ENCODE results near the gene GPR176. TPM values are rescaled to one million over a fixed set of nuclear protein-coding genes. Genes with fewer than 3 reads are reported as not detected.

The GPR176 gene
- total and polyA plus RNA-seq, 2 experiments from 2014 or later = 2.7 to 7.0 TPM

DNA sequence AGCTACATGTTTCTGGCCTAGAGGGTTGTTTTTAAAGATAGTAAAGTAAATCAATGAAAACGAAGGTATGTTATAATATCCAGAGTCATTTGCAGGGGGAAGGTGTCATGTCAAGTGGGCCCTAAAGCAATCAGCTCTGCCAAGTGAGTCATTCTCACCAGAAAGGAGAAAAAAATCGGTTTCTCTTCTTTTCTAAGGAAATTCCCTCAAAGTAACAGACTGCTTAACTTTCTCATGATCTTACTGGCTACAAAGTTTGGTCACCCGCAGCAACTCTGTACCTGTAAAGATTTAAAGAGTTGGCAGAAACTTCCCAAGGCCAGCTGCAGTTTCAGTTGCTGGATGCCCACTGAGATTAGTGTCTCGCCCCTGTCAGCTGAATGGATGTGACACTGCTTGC lies 132.0 kb downstream of the GPR176 start:
- Histone ChIP-seq H4K20me1 (ENCODE audit: insufficient read depth, poor library complexity, severe bottlenecking) (no peaks in the 10 kb centered on the region), H3K27ac (peak overlapping the region; percentile 6), H3K27me3 (no peaks in the 10 kb centered on the region), H2AFZ (no peak overlapping the region), H3K79me2 (peaks cover 8% of the 10 kb centered on the region), H3K36me3 (replicated peaks; ENCODE audit: insufficient read depth, low read depth) (no peaks in the 10 kb centered on the region), H3K4me2 (peak overlapping the region; percentile 17), H3K4me3 (no peak overlapping the region), H3K9me3 (ENCODE audit: low read depth) (no peaks in the 10 kb centered on the region), H3K9me2 (replicated peaks; ENCODE audit: insufficient read depth) (no peaks in the 10 kb centered on the region), H3K4me1 (ENCODE audit: insufficient read depth) (peaks cover 19% of the 10 kb centered on the region)
- TF ChIP-seq EZH2 (IDR thresholded peaks at IDR 0.05; ENCODE audit: borderline replicate concordance) (no peak), EZH2phosphoT487 (IDR thresholded peaks at IDR 0.05; ENCODE audit: low read depth, severe bottlenecking, unreplicated experiment) (no peak)
- TF ChIP-seq, protein P1, sequence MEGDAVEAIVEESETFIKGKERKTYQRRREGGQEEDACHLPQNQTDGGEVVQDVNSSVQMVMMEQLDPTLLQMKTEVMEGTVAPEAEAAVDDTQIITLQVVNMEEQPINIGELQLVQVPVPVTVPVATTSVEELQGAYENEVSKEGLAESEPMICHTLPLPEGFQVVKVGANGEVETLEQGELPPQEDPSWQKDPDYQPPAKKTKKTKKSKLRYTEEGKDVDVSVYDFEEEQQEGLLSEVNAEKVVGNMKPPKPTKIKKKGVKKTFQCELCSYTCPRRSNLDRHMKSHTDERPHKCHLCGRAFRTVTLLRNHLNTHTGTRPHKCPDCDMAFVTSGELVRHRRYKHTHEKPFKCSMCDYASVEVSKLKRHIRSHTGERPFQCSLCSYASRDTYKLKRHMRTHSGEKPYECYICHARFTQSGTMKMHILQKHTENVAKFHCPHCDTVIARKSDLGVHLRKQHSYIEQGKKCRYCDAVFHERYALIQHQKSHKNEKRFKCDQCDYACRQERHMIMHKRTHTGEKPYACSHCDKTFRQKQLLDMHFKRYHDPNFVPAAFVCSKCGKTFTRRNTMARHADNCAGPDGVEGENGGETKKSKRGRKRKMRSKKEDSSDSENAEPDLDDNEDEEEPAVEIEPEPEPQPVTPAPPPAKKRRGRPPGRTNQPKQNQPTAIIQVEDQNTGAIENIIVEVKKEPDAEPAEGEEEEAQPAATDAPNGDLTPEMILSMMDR (IDR thresholded peaks at IDR 0.05; ENCODE audit: poor library complexity) = no peak
- 72% methylated on average over 4 of the region's 4 CpGs for WGBS (ENCODE audit: low lambda C conversion rate, missing lambda C conversion rate)
- DNase-seq (ENCODE audit: low spot score) = no peak

DNA sequence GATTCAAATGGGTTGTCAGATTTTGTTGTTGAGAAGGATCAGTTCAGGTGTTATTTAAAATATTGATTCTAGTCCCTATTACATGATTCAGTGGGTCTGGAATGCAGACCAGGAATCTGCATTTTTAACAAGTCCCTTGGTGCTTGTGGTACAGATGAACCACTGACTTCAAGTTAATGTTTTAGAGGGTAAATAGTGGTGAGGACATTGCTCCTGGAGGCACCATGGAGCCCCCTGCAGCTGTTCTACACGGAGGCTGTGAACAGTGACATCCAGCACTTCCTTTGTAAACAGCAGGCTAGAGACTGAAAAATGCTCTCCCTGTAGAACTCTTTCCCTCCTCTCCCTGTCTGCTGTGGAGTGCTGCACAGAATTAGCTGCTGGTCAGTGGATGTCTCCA lies 132.6 kb downstream of the GPR176 start:
- Histone ChIP-seq H3K79me2 (peaks cover 8% of the 10 kb centered on the region), H3K4me2 (peak overlapping the region; percentile 17), H3K4me1 (ENCODE audit: insufficient read depth) (peaks cover 19% of the 10 kb centered on the region), H3K9me2 (replicated peaks; ENCODE audit: insufficient read depth) (no peaks in the 10 kb centered on the region), H3K27ac (peak overlapping the region; percentile 6), H3K27me3 (no peaks in the 10 kb centered on the region), H3K4me3 (no peak overlapping the region), H4K20me1 (ENCODE audit: insufficient read depth, poor library complexity, severe bottlenecking) (no peaks in the 10 kb centered on the region), H2AFZ (no peak overlapping the region), H3K9me3 (ENCODE audit: low read depth) (no peaks in the 10 kb centered on the region), H3K36me3 (replicated peaks; ENCODE audit: insufficient read depth, low read depth) (no peaks in the 10 kb centered on the region)
- whole genome bisulfite sequencing (ENCODE audit: low lambda C conversion rate, missing lambda C conversion rate) = 0% methylated on average over 1 of the region's 1 CpG
- TF ChIP-seq, protein P1 (IDR thresholded peaks at IDR 0.05; ENCODE audit: poor library complexity) = no peak
- no peak for TF ChIP-seq EZH2 (IDR thresholded peaks at IDR 0.05; ENCODE audit: borderline replicate concordance)
- DNase-seq (ENCODE audit: low spot score) = no peak

DNA sequence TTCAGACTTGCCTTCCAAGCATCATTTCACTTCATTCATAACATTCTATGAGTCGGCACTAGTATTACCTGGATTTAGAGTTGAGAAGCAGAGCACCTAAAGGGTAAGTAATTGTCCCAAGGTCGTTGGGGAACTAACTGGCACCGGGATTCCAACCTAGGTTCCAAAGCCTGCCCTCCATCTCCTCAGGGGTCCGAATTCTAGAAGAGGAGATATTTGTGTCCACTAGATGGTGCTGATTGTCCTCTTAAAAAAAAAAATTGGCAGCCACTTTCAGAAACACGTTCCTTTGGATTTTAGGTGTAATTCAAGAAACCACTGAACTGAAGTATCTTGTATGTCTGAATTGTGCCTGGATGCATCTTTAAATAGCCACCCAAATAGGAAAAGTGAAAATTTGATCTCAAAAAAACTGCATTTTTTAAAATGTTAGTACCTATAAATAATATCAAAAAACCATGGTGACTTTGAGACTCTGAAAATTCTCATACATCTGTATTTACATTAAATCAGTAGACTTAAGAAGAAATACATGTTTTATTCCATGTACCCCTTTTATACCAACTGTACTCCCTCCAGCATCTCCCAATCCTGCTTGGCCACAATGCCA lies 133.5 kb downstream of the GPR176 start:
- Histone ChIP-seq H4K20me1 (ENCODE audit: insufficient read depth, poor library complexity, severe bottlenecking) (no peaks in the 10 kb centered on the region), H3K79me2 (peaks cover 8% of the 10 kb centered on the region), H3K4me3 (no peak overlapping the region), H3K27ac (no peak overlapping the region), H3K27me3 (no peaks in the 10 kb centered on the region), H3K9me2 (replicated peaks; ENCODE audit: insufficient read depth) (no peaks in the 10 kb centered on the region), H3K9me3 (ENCODE audit: low read depth) (no peaks in the 10 kb centered on the region), H3K36me3 (replicated peaks; ENCODE audit: insufficient read depth, low read depth) (no peaks in the 10 kb centered on the region), H3K4me2 (no peak overlapping the region), H3K4me1 (ENCODE audit: insufficient read depth) (peaks cover 19% of the 10 kb centered on the region), H2AFZ (no peak overlapping the region)
- peak; percentile 62 for DNase-seq (ENCODE audit: low spot score)
- TF ChIP-seq, protein P1 (IDR thresholded peaks at IDR 0.05; ENCODE audit: poor library complexity) = peak; percentile 73
- TF ChIP-seq EZH2phosphoT487 (IDR thresholded peaks at IDR 0.05; ENCODE audit: low read depth, severe bottlenecking, unreplicated experiment) (no peak), EZH2 (IDR thresholded peaks at IDR 0.05; ENCODE audit: borderline replicate concordance) (no peak)
- WGBS (ENCODE audit: low lambda C conversion rate, missing lambda C conversion rate) = 11% methylated on average over 5 of the region's 5 CpGs
